Stimulated activated CD4-positive, alpha-beta T cell treated with anti-CD3 and anti-CD28 coated beads, Interleukin-2, amount 100 ng/mL, for 4 hours (primary cell): ENCODE measurements around the gene SOX21.
"Not testable (repeated sequence)": the region's sequence is repeated elsewhere in the genome, so short reads cannot be mapped to it uniquely, and the experiment has no call there.

Source experiments
- DNase-seq: peaks from one replicate; pipeline ENCODE4 v3.0.0-alpha.2; 2020; ENCODE audit warnings: low read depth

SOX21 gene

GRCh38 chr13:94712287-94712811 lies at the start of gene SOX21:
SOX21 (minus strand) TSS chr13:94712545; CDS start chr13:94712049, 496 bp downstream.
- DNase-seq = no peak

- DNase-seq = no peak
Observed at GRCh38 chr13:94761407-94761806, 49.1 kb upstream of the SOX21 start.

GRCh38 chr13:94759120-94759728 lies 46.9 kb upstream of the SOX21 start:
- no peak for DNase-seq

GRCh38 chr13:94758436-94758960 lies 46.2 kb upstream of the SOX21 start:
- DNase-seq = no peak

- no peak for DNase-seq
Observed at GRCh38 chr13:94753327-94753726, 41.0 kb upstream of the SOX21 start.

GRCh38 chr13:94749162-94749561 lies 36.8 kb upstream of the SOX21 start:
- DNase-seq = no peak

- DNase-seq = no peak
Observed at GRCh38 chr13:94739235-94739634, 26.9 kb upstream of the SOX21 start.

GRCh38 chr13:94731028-94731427 lies 18.7 kb upstream of the SOX21 start:
- DNase-seq = no peak

- DNase-seq = not testable (repeated sequence)
Observed at GRCh38 chr13:94729941-94730340, 17.6 kb upstream of the SOX21 start.

- DNase-seq = no peak
Observed at GRCh38 chr13:94726425-94726824, 14.1 kb upstream of the SOX21 start.

- no peak for DNase-seq
Observed at GRCh38 chr13:94722609-94723345, 10.4 kb upstream of the SOX21 start.

- not testable (repeated sequence) for DNase-seq
Observed at GRCh38 chr13:94718697-94719096, 6.4 kb upstream of the SOX21 start.

- no peak for DNase-seq
Observed at GRCh38 chr13:94717916-94718315, 5.6 kb upstream of the SOX21 start.

- no peak for DNase-seq
Observed at GRCh38 chr13:94716016-94716415, 3.7 kb upstream of the SOX21 start.

- no peak for DNase-seq
Observed at GRCh38 chr13:94713561-94714182, 1.3 kb upstream of the SOX21 start.

GRCh38 chr13:94712812-94713560 lies 641 bp upstream of the SOX21 start:
- no peak for DNase-seq

- no peak for DNase-seq
Observed at GRCh38 chr13:94711561-94712286, 621 bp downstream of the SOX21 start.

GRCh38 chr13:94710881-94711560 lies 1.3 kb downstream of the SOX21 start:
- no peak for DNase-seq

- DNase-seq = no peak
Observed at GRCh38 chr13:94710065-94710781, 2.1 kb downstream of the SOX21 start.
